GM12891 (cell line): Measurements from ENCODE around the gene CFAP100.

Source experiments
- DNase-seq: peaks from one replicate; pipeline ENCODE4 v3.0.0; 2011; ENCODE audit warnings: low spot score; ENCODE audit not compliant: insufficient read length
- FAIRE-seq: peaks from 2 replicates; lab custom pipeline; 2011; peaks lifted over from hg19 to GRCh38; lab: Jason Lieb, UNC
- PAX5 ChIP-seq: IDR thresholded peaks from 2 replicates; pipeline ENCODE4 v1.6.1; 2011; ENCODE audit warnings: low read length, moderate library complexity, mild to moderate bottlenecking; ENCODE audit not compliant: insufficient read depth, severe bottlenecking
- POLR2A ChIP-seq: IDR thresholded peaks from 2 replicates; pipeline ENCODE4 v1.6.1; 2011; ENCODE audit warnings: low read depth, low read length, control low read depth
- POLR2AphosphoS5 ChIP-seq: IDR thresholded peaks from 2 replicates; pipeline ENCODE4 v1.6.1; 2011; ENCODE audit warnings: low read depth, low read length, control low read depth
- POU2F2 ChIP-seq: IDR thresholded peaks from 2 replicates; pipeline ENCODE4 v1.6.1; 2011; ENCODE audit warnings: low read depth, mild to moderate bottlenecking, control low read depth, low read length, moderate library complexity
- SPI1 ChIP-seq: IDR thresholded peaks from 2 replicates; pipeline ENCODE4 v1.6.1; 2011; ENCODE audit warnings: low read depth, low read length, control low read depth
- TAF1 ChIP-seq: IDR thresholded peaks from 2 replicates; pipeline ENCODE4 v1.6.1; 2011; ENCODE audit warnings: low read depth, low read length, control low read depth

CFAP100 gene

GRCh38 chr3:126350502-126351085 is 44.1 kb upstream of the CFAP100 start:
- FAIRE-seq: no peak

GRCh38 chr3:126351086-126351770 is 43.5 kb upstream of the CFAP100 start:
- no peak for TF ChIP-seq POU2F2
- TF ChIP-seq POLR2A: no peak
- no peak for TF ChIP-seq SPI1
- TF ChIP-seq TAF1: no peak
- DNase-seq (no peak), FAIRE-seq (no peak)

More at GRCh38 chr3:126350502-126351085, 44.1 kb upstream of the CFAP100 start:
- DNase-seq: no peak
- TF ChIP-seq POLR2A: no peak
- no peak for TF ChIP-seq POLR2AphosphoS5
- no peak for TF ChIP-seq SPI1
- TF ChIP-seq PAX5: no peak
- no peak for TF ChIP-seq POU2F2
- no peak for TF ChIP-seq TAF1

GRCh38 chr3:126351771-126352475 is 42.8 kb upstream of the CFAP100 start:
- TF ChIP-seq POLR2A (no peak), PAX5 (no peak), TAF1 (no peak), POLR2AphosphoS5 (no peak), POU2F2 (no peak), SPI1 (no peak)
- no peak for DNase-seq
- FAIRE-seq: no peak

GRCh38 chr3:126352476-126353454 is 41.9 kb upstream of the CFAP100 start:
- DNase-seq: no peak

GRCh38 chr3:126353694-126354321 is 40.9 kb upstream of the CFAP100 start:
- DNase-seq: no peak
- no peak for FAIRE-seq
- TF ChIP-seq SPI1: no peak
- no peak for TF ChIP-seq TAF1
- TF ChIP-seq PAX5: no peak
- no peak for TF ChIP-seq POLR2A
- no peak for TF ChIP-seq POU2F2
- no peak for TF ChIP-seq POLR2AphosphoS5

More at GRCh38 chr3:126352476-126353454, 41.9 kb upstream of the CFAP100 start:
- TF ChIP-seq TAF1 (no peak), POLR2A (no peak), POLR2AphosphoS5 (no peak), PAX5 (no peak), SPI1 (no peak), POU2F2 (no peak)
- no peak for FAIRE-seq

- no peak for DNase-seq
- TF ChIP-seq POLR2A: no peak
- no peak for TF ChIP-seq PAX5
- TF ChIP-seq TAF1: no peak
- no peak for TF ChIP-seq POU2F2
- TF ChIP-seq SPI1: no peak
- no peak for TF ChIP-seq POLR2AphosphoS5
- FAIRE-seq: no peak
These were observed 39.9 kb upstream of the CFAP100 start for GRCh38 chr3:126354776-126355175.

GRCh38 chr3:126355251-126355650 is 39.5 kb upstream of the CFAP100 start:
- DNase-seq (no peak), FAIRE-seq (no peak)
- TF ChIP-seq POU2F2: no peak
- no peak for TF ChIP-seq SPI1
- no peak for TF ChIP-seq TAF1
- TF ChIP-seq POLR2A: no peak
- no peak for TF ChIP-seq POLR2AphosphoS5
- no peak for TF ChIP-seq PAX5

- FAIRE-seq (no peak), DNase-seq (peak; percentile 45)
- TF ChIP-seq PAX5 (no peak), POLR2AphosphoS5 (no peak), POLR2A (no peak), TAF1 (no peak), POU2F2 (no peak), SPI1 (no peak)
These were observed 38.8 kb upstream of the CFAP100 start for GRCh38 chr3:126355777-126356372.
